Endometrium (tissue), 2 donors: Measurements from ENCODE around the gene CTRB2.
"Not testable (repeated sequence)": the region's sequence is repeated elsewhere in the genome, so short reads cannot be mapped to it uniquely, and the experiment has no call there.

Experiments used
- FAIRE-seq: peaks from 2 replicates; lab custom pipeline; 2012; peaks lifted over from hg19 to GRCh38; lab: Jason Lieb, UNC
- donor health status: control.
- donor health status: control.

CTRB2 gene

DNA sequence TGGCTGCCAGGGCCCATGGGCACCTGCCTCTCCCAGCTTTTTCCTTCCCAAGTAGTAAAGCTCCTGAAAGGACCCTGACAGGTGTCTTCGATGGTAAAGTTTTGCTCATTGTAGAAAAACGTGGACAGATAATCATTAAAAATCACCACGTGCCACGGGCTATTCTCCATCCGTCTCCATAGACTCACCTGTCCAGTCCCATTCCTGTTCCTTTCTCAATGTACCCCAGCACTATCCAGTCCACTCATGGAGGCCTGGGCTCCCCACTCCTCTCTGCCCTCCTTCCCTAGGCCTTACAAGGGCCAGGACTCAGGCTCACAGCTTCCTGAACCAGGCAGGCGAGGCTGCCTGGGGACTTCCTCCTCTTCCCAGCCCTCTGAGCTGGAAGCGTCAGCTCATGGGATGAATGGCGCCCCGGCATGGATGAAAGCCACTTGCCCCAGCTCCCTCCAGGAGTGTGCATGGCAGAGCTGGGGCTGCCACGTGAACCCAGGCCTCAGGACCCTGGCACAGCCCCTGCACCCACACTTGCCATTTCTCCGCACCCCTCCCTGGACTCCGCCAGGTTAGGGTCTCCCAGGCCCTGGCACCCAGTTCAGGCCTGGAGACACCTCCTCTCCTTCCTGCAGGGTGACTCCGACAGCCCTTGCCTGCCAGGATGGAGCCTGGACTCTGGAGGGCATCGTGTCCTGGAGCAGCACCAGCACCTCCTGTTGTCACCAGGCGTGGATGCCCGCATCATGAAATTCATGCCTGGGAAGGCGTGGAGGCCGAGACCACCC, 20.6 kb upstream of the CTRB2 start:
- FAIRE-seq, result no peak

DNA sequence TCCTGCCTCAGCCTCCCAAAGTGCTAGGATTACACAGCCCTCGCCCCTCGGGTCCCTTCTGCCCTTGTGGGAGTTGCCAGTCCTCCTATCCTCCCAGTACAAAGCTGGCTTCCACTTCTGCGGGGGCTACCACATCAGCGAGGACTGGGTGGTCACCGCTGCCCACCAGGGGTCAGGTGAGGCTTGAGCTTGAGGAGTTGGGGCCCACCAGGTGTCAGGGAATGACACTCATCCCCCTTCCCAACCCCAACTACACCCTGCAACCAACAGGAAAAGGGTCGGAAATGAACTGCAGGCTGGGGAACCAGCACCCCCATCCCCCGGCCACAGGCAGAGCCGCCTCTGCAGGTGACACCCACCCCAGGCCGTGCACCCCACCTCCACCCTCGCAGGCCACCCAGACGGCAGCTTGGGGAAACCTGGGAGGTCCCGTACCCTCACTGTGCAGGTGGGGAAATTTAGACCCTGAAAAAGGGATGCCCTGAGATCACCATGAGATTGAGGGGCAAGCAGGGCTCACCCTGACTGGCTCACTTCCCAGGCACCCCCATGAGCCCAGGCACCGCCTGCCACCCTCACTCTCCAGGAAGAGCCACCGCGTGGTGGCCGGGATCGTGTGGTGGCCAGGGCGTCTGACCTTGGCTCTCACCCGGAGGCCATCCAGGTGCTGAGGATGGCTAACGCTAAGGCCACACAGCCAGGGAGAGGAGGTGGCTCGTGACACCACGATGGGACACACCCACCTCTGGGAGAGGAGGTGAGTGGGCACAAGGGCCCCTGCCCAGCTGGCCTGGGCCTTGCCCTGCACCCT, 19.8 kb upstream of the CTRB2 start:
- no peak for FAIRE-seq

DNA sequence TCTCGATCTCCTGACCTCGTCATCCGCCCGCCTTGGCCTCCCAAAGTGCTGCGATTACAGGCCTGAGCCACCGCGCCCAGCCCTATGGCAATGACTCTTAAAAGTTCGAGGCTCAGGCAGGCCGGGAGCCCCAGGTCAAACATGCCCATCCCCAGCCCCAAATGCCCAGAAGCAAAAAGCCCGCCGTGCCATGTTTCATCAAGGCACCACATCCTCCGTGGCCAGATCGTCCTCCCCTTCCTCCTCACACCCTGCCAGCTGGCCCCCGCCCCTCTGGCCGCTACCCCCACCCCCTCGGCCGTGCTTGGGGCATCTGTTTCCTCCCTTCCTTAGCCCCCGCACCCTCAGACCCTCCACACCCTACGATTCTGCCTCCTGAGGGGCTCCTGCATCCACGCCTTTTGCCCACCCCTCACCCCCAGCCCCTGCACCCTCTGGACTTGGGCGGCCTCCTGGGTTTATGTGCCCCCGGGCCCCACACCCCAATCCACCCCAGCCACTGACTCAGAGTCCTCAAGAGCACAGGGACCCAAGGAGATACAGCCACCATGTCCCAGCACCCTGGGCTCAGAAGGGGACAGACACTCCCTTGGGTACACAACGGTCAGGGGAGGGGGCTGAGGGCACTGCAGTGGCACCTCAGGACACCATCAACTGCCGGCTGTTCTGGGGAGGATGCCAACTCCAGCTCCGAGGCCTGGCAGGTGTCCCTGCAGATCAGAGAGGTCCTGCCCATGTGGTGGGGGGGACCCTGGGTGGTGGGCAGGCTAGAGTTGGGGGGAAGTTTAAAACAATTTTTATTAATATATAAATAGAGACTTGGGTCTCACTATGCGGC, 18.9 kb upstream of the CTRB2 start:
- FAIRE-seq, result no peak

DNA sequence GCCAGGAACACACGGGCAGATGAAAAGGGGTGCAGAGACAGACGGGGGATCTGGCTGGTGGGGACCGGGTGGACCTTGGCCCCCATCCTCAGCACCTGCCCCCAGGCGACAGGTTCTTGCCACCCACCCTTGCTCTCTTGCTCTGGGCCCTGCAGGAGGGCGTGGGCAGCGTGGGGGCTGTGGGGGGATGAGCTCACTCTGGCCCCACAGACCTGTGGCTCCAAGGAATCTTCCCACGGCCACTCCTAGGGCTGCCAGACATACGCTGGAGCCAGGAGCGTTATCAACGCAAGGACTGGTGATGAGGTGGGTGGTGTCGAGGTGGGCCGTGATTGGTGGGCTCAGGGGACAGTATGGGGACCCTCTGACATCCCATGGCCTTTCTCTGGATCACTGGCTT, 18.1 kb upstream of the CTRB2 start:
- FAIRE-seq, result no peak

DNA sequence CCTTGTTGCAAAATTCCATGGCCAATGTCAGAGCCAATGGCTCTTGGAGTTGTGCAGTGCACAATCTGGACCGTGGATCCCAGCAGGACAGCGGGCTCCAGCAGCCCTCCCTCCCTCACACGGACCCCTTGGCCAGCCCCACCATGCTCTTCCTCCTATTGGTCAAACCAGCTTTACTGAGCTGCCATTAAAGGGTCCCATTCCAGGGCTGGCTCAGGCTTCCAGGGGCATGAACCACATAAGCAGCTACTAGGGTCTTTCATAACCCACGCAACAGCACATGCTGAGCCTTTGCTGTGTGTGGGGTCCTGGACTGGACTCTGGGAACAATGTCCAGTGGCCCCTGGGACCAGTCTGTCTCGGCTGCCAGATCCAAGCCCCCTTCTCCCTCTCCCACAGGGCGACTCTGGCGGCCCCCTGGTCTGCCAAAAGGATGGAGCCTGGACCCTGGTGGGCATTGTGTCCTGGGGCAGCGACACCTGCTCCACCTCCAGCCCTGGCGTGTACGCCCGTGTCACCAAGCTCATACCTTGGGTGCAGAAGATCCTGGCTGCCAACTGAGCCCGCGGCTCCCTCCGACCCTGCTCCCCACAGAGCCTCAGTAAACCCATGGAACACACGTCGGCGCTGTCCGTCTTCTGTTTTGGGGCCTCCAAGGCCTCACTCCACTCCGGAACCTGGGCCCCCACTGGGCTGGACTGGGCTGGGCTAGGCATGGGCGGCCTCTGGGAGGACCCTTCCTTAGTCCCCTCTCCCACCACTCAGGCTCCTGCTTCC, 17.5 kb upstream of the CTRB2 start:
- FAIRE-seq, result no peak

DNA sequence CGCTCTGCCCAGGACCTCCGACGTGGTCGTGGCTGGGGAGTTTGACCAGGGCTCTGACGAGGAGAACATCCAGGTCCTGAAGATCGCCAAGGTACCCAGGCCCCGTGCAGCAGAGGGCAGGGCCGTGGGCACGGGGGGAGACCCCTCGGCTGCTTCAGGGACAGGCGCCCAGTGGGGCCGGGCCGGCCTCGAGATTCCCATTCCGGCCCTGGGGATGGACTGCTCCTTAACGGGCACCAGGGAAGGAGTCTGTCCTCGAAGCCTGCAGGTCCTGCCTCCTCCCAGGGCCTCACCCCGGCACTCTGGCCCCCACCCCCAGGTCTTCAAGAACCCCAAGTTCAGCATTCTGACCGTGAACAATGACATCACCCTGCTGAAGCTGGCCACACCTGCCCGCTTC, 16.2 kb upstream of the CTRB2 start:
- FAIRE-seq, result not testable (repeated sequence)

DNA sequence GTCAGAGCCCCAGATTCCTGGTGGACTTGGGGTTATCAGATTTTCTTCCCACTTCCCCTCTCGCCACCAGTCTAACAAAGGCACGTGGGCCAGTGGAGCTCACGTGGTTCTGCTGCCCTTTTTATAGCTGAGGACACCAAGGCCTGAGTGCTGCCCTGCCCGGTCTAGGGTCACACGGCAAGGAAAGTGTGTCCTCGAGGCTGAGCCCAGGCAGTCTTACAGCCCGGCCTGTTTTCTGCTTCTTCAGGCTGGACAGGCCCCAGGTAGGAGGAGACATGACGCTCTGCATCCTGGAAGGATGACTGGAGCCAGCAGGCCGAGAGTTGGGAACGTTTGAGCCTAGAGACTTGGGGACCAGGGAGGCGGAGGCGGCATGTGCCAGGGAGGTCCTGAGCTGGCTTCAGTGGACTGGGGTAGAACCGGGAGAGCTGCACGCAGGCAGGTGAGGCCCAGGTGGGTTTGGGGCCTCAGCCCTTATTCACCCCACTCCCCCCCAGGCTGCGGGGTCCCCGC, 15.4 kb upstream of the CTRB2 start:
- no peak for FAIRE-seq

DNA sequence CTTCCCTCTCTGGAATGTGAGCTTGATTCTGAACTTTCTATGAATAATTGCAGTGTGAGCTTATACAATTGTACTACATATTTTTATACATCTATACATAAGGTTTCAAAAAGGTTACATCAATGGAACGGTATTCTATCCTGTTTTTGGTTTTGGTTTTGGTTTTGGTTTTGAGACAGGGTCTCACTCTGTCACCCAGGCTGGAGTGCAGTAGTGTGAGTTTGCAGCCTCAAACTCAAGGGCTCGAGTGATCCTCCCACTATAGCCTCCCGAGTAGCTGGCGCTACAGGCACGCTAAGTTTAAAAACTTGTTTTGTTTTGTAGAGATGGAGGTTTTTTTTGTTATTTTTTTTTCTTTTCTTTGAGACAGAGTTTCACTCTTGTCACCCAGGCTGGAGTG, 12.9 kb upstream of the CTRB2 start:
- no peak for FAIRE-seq

DNA sequence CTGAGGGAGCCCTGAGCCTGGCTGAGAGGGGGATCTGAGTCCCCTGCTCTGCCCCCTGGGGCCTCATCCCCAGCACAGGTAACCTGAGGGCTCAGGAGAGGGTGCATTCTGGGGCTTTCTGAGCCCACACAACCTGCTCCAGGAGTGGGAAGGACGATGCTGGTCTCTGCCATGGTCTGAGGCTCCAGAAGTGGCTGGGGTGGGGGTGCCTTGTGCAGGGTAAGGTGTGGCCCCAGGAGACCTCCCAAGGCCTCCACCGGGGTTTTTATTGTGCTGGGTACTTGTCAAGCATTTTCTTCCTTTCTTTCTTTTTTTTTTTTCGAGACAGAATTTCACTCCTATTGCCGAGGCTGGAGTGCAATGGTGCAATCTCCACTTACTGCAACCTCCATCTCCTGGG, 12.1 kb upstream of the CTRB2 start:
- FAIRE-seq, result no peak

DNA sequence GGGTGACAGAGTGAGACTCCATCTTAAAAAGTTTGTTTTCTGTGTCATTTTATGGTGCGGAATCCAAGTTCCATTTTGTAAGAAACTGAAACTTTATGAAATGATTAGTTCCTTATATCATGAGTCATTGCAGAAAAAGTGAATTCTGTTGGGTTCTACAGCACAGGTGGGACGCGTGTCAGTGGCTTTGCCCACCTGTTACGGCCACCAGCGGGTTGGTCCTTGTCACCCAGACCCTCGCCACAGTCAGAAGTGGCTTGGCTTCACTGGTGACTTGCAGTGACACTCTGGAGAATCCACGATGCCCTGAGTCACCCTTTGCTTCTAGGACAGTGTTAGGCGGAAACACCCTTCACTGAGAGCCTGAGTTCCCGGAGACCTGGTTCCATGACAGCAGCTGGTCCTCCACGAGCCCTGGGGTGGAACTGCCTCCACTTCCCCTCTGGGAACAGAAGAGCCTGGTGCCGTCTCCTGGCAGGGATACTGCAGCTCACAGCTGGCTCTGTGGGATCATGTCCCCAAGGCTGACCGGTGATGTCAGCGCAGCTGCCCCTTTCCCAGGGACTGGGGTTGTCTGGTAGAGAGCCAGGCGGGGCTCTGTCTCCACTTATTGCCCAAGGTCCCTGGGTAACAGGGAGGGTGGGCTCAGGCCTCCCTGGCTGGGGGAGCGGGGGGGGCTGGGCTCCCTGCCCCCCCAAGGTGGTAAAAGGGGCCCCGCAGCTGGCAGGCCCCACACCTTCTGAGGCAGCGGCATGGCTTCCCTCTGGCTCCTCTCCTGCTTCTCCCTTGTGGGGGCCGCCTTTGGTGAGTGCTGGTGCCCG, 11.5 kb upstream of the CTRB2 start, which contains the start of gene CTRB1:
Gene CTRB1 (plus strand): TSS at position 733 of the 821 bp plus-strand sequence. CDS start 20 bp downstream, at position 753.
- FAIRE-seq, result no peak

DNA sequence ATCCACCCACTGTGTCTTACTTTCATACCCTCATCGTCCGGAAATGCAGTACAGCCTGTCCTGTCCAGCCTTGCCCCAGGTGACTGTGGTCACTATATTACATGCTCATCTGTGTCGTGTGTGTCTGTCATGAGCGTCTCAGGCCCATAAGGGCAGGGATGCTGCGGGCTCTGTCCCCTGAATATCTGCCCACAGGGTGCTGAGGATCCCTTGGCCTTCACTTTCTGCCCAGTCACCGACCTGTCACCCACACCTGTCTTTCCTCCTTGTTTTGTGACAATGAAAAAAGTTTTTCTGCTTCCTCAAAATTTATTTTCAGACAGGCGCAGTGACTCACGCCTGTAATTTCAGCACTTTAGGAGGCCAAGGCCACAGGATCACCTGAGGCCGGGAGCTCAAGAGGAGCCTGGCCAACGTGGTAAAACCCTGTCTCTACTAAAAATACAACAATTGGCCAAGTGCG, 10.5 kb upstream of the CTRB2 start:
- FAIRE-seq, result no peak

DNA sequence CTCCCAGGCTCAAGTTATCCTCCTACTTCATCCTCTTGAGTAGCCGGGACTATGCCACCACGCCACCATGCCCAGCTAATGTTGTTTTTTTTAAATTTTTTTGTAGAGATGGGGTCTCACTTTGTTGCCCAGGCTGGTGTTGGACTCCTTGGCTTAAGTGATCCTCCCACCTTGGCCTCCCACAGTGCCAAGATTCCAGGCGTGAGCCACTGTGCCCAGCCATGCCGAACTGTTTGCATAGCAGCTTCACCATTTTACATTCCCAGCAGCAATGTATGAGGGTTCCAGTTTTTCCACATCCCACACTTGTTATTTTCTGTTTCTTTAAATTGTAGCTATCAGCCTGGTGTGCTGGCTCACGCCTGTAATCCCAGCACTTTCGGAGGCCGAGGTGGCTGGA, 9.6 kb upstream of the CTRB2 start:
- no peak for FAIRE-seq

DNA sequence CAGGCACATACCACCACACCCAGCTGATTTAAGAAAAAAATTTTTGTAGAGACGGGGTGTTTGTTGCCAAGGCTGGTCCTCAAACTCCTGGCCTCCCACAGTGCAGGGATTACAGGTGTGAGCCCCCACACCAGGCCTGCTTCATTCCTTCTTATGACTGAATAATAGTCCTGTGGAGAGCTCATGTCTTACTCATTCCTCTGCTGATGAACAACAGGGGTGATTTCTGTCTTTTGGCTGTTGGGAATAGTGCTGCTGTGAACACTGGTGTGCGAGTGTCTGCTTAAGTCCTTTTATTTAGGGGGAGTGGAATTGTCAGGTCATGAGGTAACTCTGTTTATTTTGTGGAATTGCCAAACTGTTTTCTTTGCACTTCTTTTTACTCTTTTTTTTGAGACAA, 9.2 kb upstream of the CTRB2 start:
- no peak for FAIRE-seq

DNA sequence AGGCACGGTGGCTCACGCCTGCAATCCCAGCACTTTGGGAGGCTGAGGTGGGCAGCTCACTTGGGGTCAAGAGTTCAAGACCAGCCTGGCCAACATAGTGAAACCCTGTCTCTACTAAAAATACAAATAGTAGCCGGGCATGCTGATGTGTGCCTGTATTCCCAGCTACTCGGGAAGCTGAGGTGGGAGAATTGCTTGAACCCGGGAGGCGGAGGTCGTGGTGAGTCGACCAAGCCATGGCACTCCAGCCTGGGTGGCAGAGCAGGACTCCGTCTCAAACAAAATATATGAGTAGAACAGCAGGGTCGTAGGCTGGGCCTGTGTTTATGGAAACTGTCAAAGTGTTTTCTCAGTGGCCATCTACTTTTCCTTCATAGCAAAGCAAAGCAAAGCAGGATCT, 4.3 kb upstream of the CTRB2 start:
- not testable (repeated sequence) for FAIRE-seq

DNA sequence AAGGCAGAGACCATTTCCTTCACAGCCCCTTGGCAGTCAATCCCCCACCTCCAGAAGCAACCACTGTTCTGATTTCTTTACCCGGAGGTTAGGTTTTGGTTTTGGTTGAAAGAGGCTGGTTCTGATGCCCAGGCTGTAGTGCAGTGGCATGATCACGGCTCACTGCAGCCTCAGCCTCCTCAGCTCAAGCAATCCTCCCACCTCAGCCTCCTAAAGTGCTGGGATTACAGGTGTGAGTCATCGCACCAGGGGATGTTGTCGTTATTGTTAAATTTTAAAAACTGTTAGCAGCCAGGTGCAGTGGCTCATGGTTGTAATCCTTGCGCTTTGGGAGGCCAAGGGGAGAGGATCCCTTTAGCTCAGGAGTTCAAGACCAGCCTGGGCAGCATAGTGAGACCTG, 3.0 kb upstream of the CTRB2 start:
- no peak for FAIRE-seq

DNA sequence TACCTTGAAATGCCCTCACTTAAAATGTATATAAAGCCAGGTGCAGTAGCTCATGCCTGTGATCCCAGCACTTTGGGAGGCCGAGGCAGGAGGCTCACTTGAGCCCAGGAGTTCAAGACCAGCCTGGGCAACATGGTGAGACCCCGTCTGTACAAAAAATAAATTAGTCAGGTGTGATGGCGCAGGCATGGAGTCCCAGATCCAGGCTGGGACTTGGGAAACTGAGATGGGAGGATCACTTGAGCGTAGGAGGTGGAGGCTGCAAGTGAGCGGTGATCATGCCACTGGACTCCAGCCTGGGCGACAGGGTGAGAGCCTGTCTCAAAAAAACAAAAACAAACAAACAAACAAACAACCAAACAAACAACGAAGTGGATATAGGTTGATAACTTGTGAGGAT, 2.6 kb upstream of the CTRB2 start:
- not testable (repeated sequence) for FAIRE-seq

DNA sequence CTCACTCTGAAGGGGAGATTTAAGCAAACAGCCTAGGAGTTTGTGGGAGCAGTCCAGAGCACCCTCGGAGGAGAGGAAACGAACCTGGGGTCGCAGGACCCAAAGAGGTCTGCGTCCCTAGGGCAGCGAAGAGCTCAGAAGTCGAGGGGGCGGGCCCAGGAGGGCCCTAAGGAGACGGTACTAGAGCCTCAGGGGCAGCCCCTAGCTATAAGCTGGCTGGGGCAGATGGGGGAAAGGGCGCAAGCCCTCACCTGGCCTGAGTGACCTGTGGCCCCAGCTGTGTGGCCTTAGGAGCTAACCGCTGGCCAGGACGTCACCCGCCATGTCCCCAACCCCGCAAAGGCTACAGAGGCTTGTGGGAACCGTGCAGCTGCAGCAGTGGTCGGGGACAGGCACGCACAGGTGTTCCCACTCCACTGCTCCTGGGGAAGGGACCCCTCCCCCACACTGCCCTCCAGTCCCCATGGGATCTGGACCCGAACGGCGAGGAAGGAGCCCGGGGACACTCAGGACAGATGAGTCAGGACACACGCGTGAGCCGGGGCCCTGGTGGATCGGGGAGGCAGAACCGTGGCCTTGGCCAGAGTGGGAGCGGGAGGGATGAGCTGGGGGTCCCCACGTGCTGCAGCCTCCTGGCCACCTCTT, 2.0 kb upstream of the CTRB2 start:
- no peak for FAIRE-seq

DNA sequence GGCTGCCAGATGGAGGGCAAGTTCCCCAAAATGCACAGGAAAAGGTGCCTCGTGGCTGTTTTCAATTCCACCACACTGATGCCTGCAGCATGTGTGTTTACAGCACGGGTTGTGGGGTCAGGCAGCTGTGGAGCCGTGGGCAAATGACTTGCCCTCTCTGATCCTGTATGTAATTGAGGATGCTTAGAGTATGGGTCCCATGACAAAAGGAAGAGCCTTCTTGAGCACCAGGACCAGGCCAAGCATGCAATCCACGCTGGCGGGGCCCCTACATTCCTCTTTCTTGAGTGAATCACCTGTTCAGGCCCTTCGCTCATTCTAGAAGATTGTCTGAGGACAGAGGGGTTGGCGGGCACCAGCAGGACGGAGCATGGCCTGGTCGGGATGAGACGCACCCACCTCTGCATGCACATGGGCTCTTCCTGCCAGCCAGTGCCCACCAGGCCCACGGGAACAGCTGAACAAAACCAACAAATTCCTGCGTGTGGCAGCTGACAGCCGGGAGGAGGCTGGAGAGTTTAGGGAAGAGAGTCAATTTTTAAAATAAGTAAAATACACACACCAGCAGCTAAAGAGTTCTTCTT, 1.4 kb upstream of the CTRB2 start:
- FAIRE-seq, result no peak

DNA sequence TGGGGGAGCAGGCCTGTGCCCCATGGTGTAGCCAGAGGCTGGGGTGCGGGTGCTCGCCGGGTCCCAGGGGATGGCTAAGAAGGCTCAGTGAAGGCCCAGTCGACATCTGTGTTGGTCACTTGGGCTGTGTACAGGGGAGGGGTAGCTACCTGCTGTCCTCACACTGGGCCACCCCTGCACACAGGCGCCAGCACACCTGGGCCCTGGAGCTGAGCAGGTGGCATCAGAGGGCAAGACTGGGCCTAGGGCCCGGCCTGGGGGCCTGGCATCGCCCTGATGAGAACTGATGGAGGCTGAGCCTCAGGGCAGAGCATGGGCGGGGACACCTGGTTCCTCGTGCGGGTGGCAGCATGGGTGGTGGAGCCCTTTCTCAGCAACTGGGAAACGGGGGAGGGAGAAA, 870 bp upstream of the CTRB2 start:
- no peak for FAIRE-seq
